SU-DHL-6 (cell line): ENCODE data around the gene ELFN2.

Experiments
- CTCF ChIP-seq: fragments of 200-600 bp; sonication (generic); IDR thresholded peaks from one replicate; pipeline ENCODE4 v1.5.1; 2017; ENCODE audit warnings: antibody characterized with exemption, mild to moderate bottlenecking, low read length, moderate library complexity; ENCODE audit not compliant: insufficient read depth, poor library complexity, severe bottlenecking
- EZH2phosphoT487 ChIP-seq: fragments of 200-600 bp; sonication (generic), shearing (Covaris generic); conservative IDR thresholded peaks from 2 replicates; pipeline ENCODE4 v1.6.1; 2018; ENCODE audit warnings: mild to moderate bottlenecking, antibody characterized with exemption, low read length, moderate library complexity, mixed read lengths

DNA sequence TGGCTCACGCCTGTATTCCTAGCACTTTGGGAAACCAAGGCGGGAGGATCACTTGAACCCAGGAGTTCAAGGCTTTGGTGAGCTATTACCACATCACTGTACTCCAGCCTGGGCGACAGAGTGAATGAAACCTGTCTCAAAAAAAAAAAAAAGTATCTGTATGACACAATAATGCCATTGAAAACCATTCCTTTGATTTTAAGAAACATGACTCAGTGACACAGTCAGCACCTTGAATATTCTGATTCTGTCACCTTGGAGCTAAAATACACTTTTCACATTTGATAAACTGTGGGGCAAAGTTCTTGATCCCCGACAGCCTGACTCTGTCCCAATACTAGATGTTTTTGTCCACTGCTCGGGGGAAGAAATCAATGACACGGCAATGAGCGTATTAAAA is 16.7 kb upstream of the ELFN2 start:
- TF ChIP-seq CTCF (no peak), EZH2phosphoT487 (no peak)
